ENCODE measurements around the gene AFDN. TPM values are rescaled to one million over a fixed set of nuclear protein-coding genes. Genes with fewer than 3 reads are reported as not detected.
"Not testable (repeated sequence)": the region's sequence is repeated elsewhere in the genome, so short reads cannot be mapped to it uniquely, and the experiment has no call there.

AFDN gene
- total and polyA plus RNA-seq, 2 experiments from 2014 or later, result 119 to 299 TPM

- peaks cover 50% of the 10 kb centered on the region for H3K36me3 ChIP-seq
- peaks cover 10% of the 10 kb centered on the region for H3K4me1 ChIP-seq (ENCODE audit: low read depth)
- H3K9me3 ChIP-seq (ENCODE audit: low read depth), result no peaks in the 10 kb centered on the region
- DNase-seq (ENCODE audit: low read depth in 1 of 2, low spot score in 1 of 2), result no peak
- no peak overlapping the region for H3K27ac ChIP-seq
- no peak overlapping the region for H3K4me3 ChIP-seq
- no peak for TF ChIP-seq CTCF (IDR thresholded peaks at IDR 0.05; ENCODE audit: low read depth, low read length)
- no peaks in the 10 kb centered on the region for H3K27me3 ChIP-seq
Observed at GRCh38 chr6:167970230-167970629, 143.5 kb downstream of the AFDN start.

- Histone ChIP-seq H3K27ac (peak overlapping the region; percentile 17), H3K36me3 (peaks cover 33% of the 10 kb centered on the region), H3K4me3 (no peak overlapping the region), H3K9me3 (ENCODE audit: low read depth) (no peaks in the 10 kb centered on the region), H3K27me3 (no peaks in the 10 kb centered on the region), H3K4me1 (ENCODE audit: low read depth) (peaks cover 10% of the 10 kb centered on the region)
- no peak for DNase-seq (ENCODE audit: low read depth in 1 of 2, low spot score in 1 of 2)
- no peak for TF ChIP-seq CTCF (IDR thresholded peaks at IDR 0.05; ENCODE audit: low read depth, low read length)
Observed at GRCh38 chr6:167972193-167972592, 145.5 kb downstream of the AFDN start.

- no peak overlapping the region for H3K4me3 ChIP-seq
- peaks cover 26% of the 10 kb centered on the region for H3K36me3 ChIP-seq
- no peak for DNase-seq (ENCODE audit: low read depth in 1 of 2, low spot score in 1 of 2)
- TF ChIP-seq CTCF (IDR thresholded peaks at IDR 0.05; ENCODE audit: low read depth, low read length), result no peak
- H3K9me3 ChIP-seq (ENCODE audit: low read depth), result no peaks in the 10 kb centered on the region
- H3K4me1 ChIP-seq (ENCODE audit: low read depth), result peaks cover 10% of the 10 kb centered on the region
- H3K27ac ChIP-seq, result no peak overlapping the region
- H3K27me3 ChIP-seq, result no peaks in the 10 kb centered on the region
Observed at GRCh38 chr6:167973148-167973885, 146.6 kb downstream of the AFDN start.

GRCh38 chr6:167974640-167975344, 148.1 kb downstream of the AFDN start:
- H3K4me3 ChIP-seq, result no peak overlapping the region
- H3K9me3 ChIP-seq (ENCODE audit: low read depth), result no peaks in the 10 kb centered on the region
- DNase-seq (ENCODE audit: low read depth in 1 of 2, low spot score in 1 of 2), result peak in 1 of 2 donors; percentile 10
- peak overlapping the region; percentile 24 for H3K27ac ChIP-seq
- peaks cover 10% of the 10 kb centered on the region for H3K4me1 ChIP-seq (ENCODE audit: low read depth)
- peaks cover 15% of the 10 kb centered on the region for H3K36me3 ChIP-seq
- no peaks in the 10 kb centered on the region for H3K27me3 ChIP-seq
- TF ChIP-seq CTCF (IDR thresholded peaks at IDR 0.05; ENCODE audit: low read depth, low read length), result no peak

- TF ChIP-seq CTCF (IDR thresholded peaks at IDR 0.05; ENCODE audit: low read depth, low read length), result no peak
- H3K4me1 ChIP-seq (ENCODE audit: low read depth), result peaks cover 10% of the 10 kb centered on the region
- no peaks in the 10 kb centered on the region for H3K27me3 ChIP-seq
- H3K4me3 ChIP-seq, result no peak overlapping the region
- H3K27ac ChIP-seq, result peak overlapping the region; percentile 24
- H3K9me3 ChIP-seq (ENCODE audit: low read depth), result no peaks in the 10 kb centered on the region
- H3K36me3 ChIP-seq, result peaks cover 9% of the 10 kb centered on the region
- DNase-seq (ENCODE audit: low read depth in 1 of 2, low spot score in 1 of 2), result no peak
Observed at GRCh38 chr6:167975458-167975857, 148.7 kb downstream of the AFDN start.

GRCh38 chr6:167976116-167976657, 149.5 kb downstream of the AFDN start:
- H3K27me3 ChIP-seq; H3K27ac ChIP-seq; H3K9me3 ChIP-seq (ENCODE audit: low read depth); DNase-seq (ENCODE audit: low read depth in 1 of 2, low spot score in 1 of 2); H3K36me3 ChIP-seq; H3K4me3 ChIP-seq: not testable (repeated sequence)
- H3K4me1 ChIP-seq (ENCODE audit: low read depth), result peaks cover 10% of the 10 kb centered on the region

Measured in cardiac muscle cell (in vitro differentiated cells and primary cell).